GM10847 (cell line): Measurements from ENCODE around the gene TEC.

ENCODE experiments used
- POLR2A ChIP-seq: IDR thresholded peaks from 2 replicates; pipeline ENCODE4 v1.6.1; 2011; ENCODE audit not compliant: insufficient read length; ENCODE audit errors: extremely low read depth

Gene TEC

DNA sequence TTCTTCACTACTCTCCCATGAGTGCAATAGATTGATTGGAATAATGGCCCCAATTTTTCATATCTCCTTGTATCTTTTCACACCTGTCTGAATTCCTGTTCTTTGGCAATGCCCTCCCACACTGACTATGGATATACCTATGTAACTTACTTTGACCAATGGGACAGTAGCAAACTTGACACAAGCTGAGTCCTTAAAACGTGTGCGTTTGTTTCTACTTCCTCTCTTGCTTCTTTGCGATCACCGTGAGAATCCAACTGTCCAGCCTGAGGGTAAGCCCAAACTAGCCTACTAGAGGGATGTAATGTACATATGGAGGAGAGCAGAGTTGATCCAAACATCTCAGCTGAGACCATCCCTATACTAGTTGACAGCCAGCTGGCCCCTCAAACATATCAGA, 19.3 kb downstream of the TEC start:
- TF ChIP-seq POLR2A, result no peak

- no peak for TF ChIP-seq POLR2A
Measured at GRCh38 chr4:48249378-48249777, 20.3 kb downstream of the TEC start.

- no peak for TF ChIP-seq POLR2A
Measured at GRCh38 chr4:48248559-48248953, 21.1 kb downstream of the TEC start.

GRCh38 chr4:48247878-48248558, 21.6 kb downstream of the TEC start:
- no peak for TF ChIP-seq POLR2A

GRCh38 chr4:48247142-48247877, 22.3 kb downstream of the TEC start:
- no peak for TF ChIP-seq POLR2A

DNA sequence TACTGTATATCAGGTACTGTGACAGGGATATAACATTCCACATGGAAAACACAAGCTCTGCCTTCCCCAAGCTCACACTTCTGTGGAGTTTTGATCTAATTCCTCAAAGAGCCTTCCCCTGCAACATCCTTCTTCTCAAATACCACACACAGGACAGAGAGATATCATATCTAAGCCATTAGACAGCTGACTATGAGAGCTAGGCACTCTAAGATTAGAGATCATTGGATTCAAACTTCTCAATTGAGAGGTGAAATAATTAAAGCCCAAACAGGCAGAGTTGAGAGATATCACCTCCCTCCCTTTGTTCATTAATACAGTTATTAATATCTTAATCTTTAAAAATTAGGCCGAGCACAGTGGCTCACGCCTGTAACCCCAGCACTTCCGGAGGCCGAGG, 25.0 kb downstream of the TEC start:
- no peak for TF ChIP-seq POLR2A

- no peak for TF ChIP-seq POLR2A
Measured at GRCh38 chr4:48243887-48244286, 25.8 kb downstream of the TEC start.

DNA sequence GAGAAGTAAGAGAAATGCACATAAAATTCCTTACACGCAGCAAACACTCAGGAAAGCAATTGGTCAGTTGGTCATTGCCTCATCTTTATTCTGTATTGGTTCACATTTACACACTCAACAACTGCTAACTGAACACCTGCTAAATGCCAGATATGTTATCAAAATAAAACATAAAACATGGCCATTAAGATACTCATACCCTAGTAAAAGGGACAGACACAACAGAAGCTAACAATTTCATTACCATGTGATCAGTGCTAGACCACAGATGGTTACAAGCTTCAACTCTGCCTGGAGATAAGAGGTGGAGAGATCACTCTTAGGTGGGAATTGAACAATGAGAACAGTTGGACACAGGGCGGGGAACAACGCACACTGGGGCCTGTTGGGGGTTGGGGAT, 26.2 kb downstream of the TEC start:
- no peak for TF ChIP-seq POLR2A

- no peak for TF ChIP-seq POLR2A
Measured at GRCh38 chr4:48242511-48243195, 27.0 kb downstream of the TEC start.

GRCh38 chr4:48241731-48242130, 27.9 kb downstream of the TEC start:
- no peak for TF ChIP-seq POLR2A

GRCh38 chr4:48237996-48238645, 31.5 kb downstream of the TEC start:
- no peak for TF ChIP-seq POLR2A

GRCh38 chr4:48235050-48235449, 34.6 kb downstream of the TEC start:
- no peak for TF ChIP-seq POLR2A

DNA sequence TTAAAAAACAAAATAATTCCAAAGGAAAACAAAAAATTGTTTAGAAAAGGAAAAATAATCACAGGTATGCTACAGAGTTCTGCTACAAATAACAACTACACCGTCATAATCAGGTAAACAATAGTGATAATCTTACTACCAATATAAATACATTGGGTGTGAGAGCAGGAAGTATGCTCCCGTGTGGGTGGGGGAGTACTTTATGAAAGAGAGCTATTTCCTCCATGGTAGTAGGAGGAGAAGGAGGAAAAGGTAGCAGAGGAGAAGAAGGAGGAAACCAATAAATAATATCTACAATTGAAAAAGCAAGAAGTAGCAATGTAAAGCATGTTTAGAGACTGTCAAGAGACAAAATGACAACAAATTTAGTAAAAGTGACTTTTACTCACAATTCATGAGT, 35.1 kb downstream of the TEC start:
- no peak for TF ChIP-seq POLR2A

DNA sequence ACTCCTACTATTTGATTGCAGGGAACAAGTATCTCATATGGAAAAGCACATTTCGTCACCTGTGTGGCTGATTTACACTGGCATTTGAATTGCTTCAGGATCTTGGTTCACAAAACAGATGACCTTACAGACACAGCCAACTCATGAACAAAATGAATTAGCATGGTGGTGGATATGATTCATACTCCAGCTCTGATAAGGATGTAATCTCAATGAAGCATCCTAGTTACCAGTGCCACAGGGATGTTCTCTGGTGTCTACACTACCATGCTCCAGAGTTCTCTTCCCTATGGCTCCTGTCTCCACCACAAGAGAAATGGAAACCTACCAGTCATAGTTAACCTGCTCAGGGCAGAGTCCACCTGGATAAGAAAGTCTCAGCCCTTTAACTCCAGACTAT, 40.7 kb downstream of the TEC start:
- no peak for TF ChIP-seq POLR2A

- TF ChIP-seq POLR2A, result no peak
Measured at GRCh38 chr4:48227662-48228061, 42.0 kb downstream of the TEC start.

DNA sequence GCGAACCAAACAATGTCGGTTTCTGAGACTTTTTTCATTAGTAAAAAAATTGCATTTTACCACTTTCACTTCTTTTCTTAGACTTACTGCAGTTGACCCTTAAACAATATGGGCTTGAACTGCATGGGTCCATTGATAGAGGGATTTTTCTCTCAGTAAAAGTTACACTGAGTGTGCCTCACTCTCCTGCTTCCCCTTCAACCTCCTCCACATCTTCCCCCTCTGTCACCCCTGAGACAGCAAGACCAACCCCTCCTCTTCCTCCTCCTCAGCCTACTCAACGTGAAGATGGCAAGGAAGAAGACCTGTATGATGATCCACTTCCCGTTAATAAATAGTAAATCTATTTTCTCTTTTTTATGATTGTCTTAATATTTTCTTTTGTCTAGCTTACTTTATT, 43.4 kb downstream of the TEC start:
- no peak for TF ChIP-seq POLR2A
